HuH-7 (cell line): ENCODE results near the gene COL4A6.
"Not testable (repeated sequence)": the region's sequence is repeated elsewhere in the genome, so short reads cannot be mapped to it uniquely, and the experiment has no call there.

ENCODE experiments used
- DNase-seq: peaks from one replicate; pipeline ENCODE4 v3.0.0; 2011; ENCODE audit warnings: low spot score

Gene COL4A6

GRCh38 chrX:108399418-108400165 lies 38.6 kb downstream of the COL4A6 start:
- no peak for DNase-seq

- DNase-seq, result no peak
Measured at GRCh38 chrX:108397627-108398391, 40.4 kb downstream of the COL4A6 start.

GRCh38 chrX:108396986-108397385 lies 41.2 kb downstream of the COL4A6 start:
- no peak for DNase-seq

- DNase-seq, result no peak
Measured at GRCh38 chrX:108396188-108396891, 41.9 kb downstream of the COL4A6 start.

GRCh38 chrX:108390976-108391717 lies 47.1 kb downstream of the COL4A6 start:
- not testable (repeated sequence) for DNase-seq

GRCh38 chrX:108384783-108385182 lies 53.4 kb downstream of the COL4A6 start:
- no peak for DNase-seq

- DNase-seq, result no peak
Measured at GRCh38 chrX:108380222-108380621, 58.0 kb downstream of the COL4A6 start.

GRCh38 chrX:108376821-108377220 lies 61.4 kb downstream of the COL4A6 start:
- DNase-seq, result not testable (repeated sequence)

- DNase-seq, result not testable (repeated sequence)
Measured at GRCh38 chrX:108375591-108375990, 62.6 kb downstream of the COL4A6 start.

- no peak for DNase-seq
Measured at GRCh38 chrX:108366644-108367406, 71.4 kb downstream of the COL4A6 start.

GRCh38 chrX:108362026-108362425 lies 76.2 kb downstream of the COL4A6 start:
- no peak for DNase-seq

GRCh38 chrX:108361316-108361715 lies 76.9 kb downstream of the COL4A6 start:
- no peak for DNase-seq

- no peak for DNase-seq
Measured at GRCh38 chrX:108359806-108360602, 78.2 kb downstream of the COL4A6 start.

GRCh38 chrX:108353452-108353851 lies 84.8 kb downstream of the COL4A6 start:
- no peak for DNase-seq

GRCh38 chrX:108349210-108349609 lies 89.0 kb downstream of the COL4A6 start:
- DNase-seq, result no peak

- DNase-seq, result no peak
Measured at GRCh38 chrX:108348525-108348924, 89.7 kb downstream of the COL4A6 start.

- DNase-seq, result no peak
Measured at GRCh38 chrX:108347800-108348199, 90.4 kb downstream of the COL4A6 start.

- DNase-seq, result no peak
Measured at GRCh38 chrX:108344216-108344615, 94.0 kb downstream of the COL4A6 start.

GRCh38 chrX:108341947-108342346 lies 96.3 kb downstream of the COL4A6 start:
- DNase-seq, result no peak

GRCh38 chrX:108332281-108332680 lies 105.9 kb downstream of the COL4A6 start:
- no peak for DNase-seq
